Natural killer cell (primary cell): ENCODE results near the gene KYNU. TPM values are rescaled to one million over a fixed set of nuclear protein-coding genes. Genes with fewer than 3 reads are reported as not detected.
"Not testable (repeated sequence)": the region's sequence is repeated elsewhere in the genome, so short reads cannot be mapped to it uniquely, and the experiment has no call there.

Experiments used
- ATAC-seq, 3 donors: fragments of 150-1000 bp in 2 of 3; fragments of 200-7000 bp in 1 of 3; cut with Tn5 transposase; 1 replicate in 1 of 3; 2 replicates in 2 of 3; pipeline ENCODE4 v1.10.0; 2021; ENCODE audit warnings: mild to moderate bottlenecking in 2 of 3, moderate library complexity in 2 of 3
- DNase-seq, 2 donors: peaks; one replicate each; pipeline versions ENCODE4 v3.0.0 to v3.0.0-alpha.2; 2013 to 2021; ENCODE audit warnings: mixed read lengths in 1 of 2
- H3K27ac ChIP-seq: one replicate; pipeline ENCODE4 v1.5.1; 2013; ENCODE audit warnings: mild to moderate bottlenecking, low read length
- H3K27me3 ChIP-seq: one replicate; pipeline ENCODE4 v1.6.1; 2013; ENCODE audit warnings: low read length; ENCODE audit not compliant: control insufficient read depth, insufficient read depth
- H3K36me3 ChIP-seq: one replicate; pipeline ENCODE4 v1.6.1; 2013; ENCODE audit warnings: low read length; ENCODE audit not compliant: control insufficient read depth, insufficient read depth
- H3K4me1 ChIP-seq: one replicate; pipeline ENCODE4 v1.6.1; 2013; ENCODE audit warnings: low read length; ENCODE audit not compliant: control insufficient read depth, insufficient read depth
- H3K4me3 ChIP-seq: one replicate; pipeline ENCODE4 v1.5.1; 2013; ENCODE audit warnings: low read length
- H3K9me3 ChIP-seq: one replicate; pipeline ENCODE4 v1.6.1; 2013; ENCODE audit warnings: low read length; ENCODE audit not compliant: control insufficient read depth, insufficient read depth
- H3K27ac Mint-ChIP-seq, 2 donors: one replicate each; pipeline ENCODE4 v1.8.0; 2022; ENCODE audit warnings: mild to moderate bottlenecking in 2 of 2, mixed read lengths in 2 of 2, moderate library complexity in 1 of 2
- H3K27me3 Mint-ChIP-seq, 2 donors: one replicate each; pipeline ENCODE4 v1.8.0; 2022; ENCODE audit warnings: low read depth in 2 of 2, mixed read lengths in 2 of 2
- H3K36me3 Mint-ChIP-seq: one replicate; pipeline ENCODE4 v1.8.0; 2022; ENCODE audit warnings: mixed read lengths
- H3K4me1 Mint-ChIP-seq, 2 donors: one replicate each; pipeline ENCODE4 v1.8.0; 2022; ENCODE audit warnings: mixed read lengths in 2 of 2
- H3K4me3 Mint-ChIP-seq: one replicate; pipeline ENCODE4 v1.8.0; 2022; ENCODE audit warnings: mild to moderate bottlenecking, moderate library complexity, mixed read lengths
- H3K9me3 Mint-ChIP-seq, 2 donors: one replicate each; pipeline ENCODE4 v1.8.0; 2022; ENCODE audit warnings: mixed read lengths in 2 of 2
- CTCF ChIP-seq: fragments of 200-600 bp; IDR thresholded peaks from one replicate; pipeline ENCODE4 v1.8.0; 2022; ENCODE audit warnings: antibody characterized with exemption
- WGBS: methylation state at CpG from one replicate; pipeline ENCODE4 v1.1.7; 2013; ENCODE audit warnings: missing lambda C conversion rate; ENCODE audit not compliant: insufficient coverage; 5-methylcytosine and 5-hydroxymethylcytosine counted together
- intact Hi-C: fragments of 100-400 bp; cut with micrococcal nuclease; formaldehyde crosslinking; loops from one replicate; pipeline ENCODE4 v1.14.2; 2022
- total RNA-seq, 4 donors: library from RNA; stranded (reverse); fragments of 120-200 nt in 1 of 4; gene quantifications; one replicate each; pipeline versions ENCODE4 v1.2.3 to v1.2.4, GENCODE V29; 2013 to 2022

The KYNU gene
- total RNA-seq, 3 donors from 2014 or later (not counting 1 experiment from before 2014, with no cell fraction given) = 0.82 to 3.6 (median 3.3) TPM

GRCh38 chr2:142897807-142898206, 20.3 kb downstream of the KYNU start:
- no peaks in the 10 kb centered on the region for H3K4me1 ChIP-seq
- 14% methylated on average over 1 of the region's 1 CpG for WGBS
- no peak overlapping the region for H3K4me3 Mint-ChIP-seq
- no peaks in the 10 kb centered on the region for H3K27me3 Mint-ChIP-seq
- peaks cover 0 to 4% of the 10 kb centered on the region in 2 donors for H3K4me1 Mint-ChIP-seq
- intact Hi-C loops = no loop called here
- no peaks in the 10 kb centered on the region for H3K9me3 ChIP-seq
- DNase-seq = no peak
- no peaks in the 10 kb centered on the region for H3K36me3 Mint-ChIP-seq
- TF ChIP-seq CTCF = no peak
- no peak overlapping the region for H3K27ac Mint-ChIP-seq
- no peak overlapping the region for H3K4me3 ChIP-seq
- no peaks in the 10 kb centered on the region for H3K36me3 ChIP-seq
- H3K27ac ChIP-seq = no peak overlapping the region
- no peaks in the 10 kb centered on the region for H3K27me3 ChIP-seq
- H3K9me3 Mint-ChIP-seq = no peaks in the 10 kb centered on the region
- ATAC-seq = no peak

- WGBS = 92% methylated on average over 4 of the region's 4 CpGs
- H3K36me3 ChIP-seq, intact Hi-C loops: not testable (repeated sequence)
These were observed 22.9 kb downstream of the KYNU start for GRCh38 chr2:142900327-142900726.

GRCh38 chr2:142901780-142902179, 24.3 kb downstream of the KYNU start:
- Histone ChIP-seq H3K27me3 (no peaks in the 10 kb centered on the region), H3K36me3 (no peaks in the 10 kb centered on the region), H3K4me1 (no peaks in the 10 kb centered on the region), H3K9me3 (no peaks in the 10 kb centered on the region), H3K27ac (no peak overlapping the region), H3K4me3 (no peak overlapping the region)
- 92% methylated on average over 5 of the region's 6 CpGs for WGBS
- Mint-ChIP-seq H3K27me3 (no peaks in the 10 kb centered on the region), H3K27ac (no peak overlapping the region), H3K36me3 (no peaks in the 10 kb centered on the region), H3K9me3 (no peaks in the 10 kb centered on the region), H3K4me3 (no peak overlapping the region), H3K4me1 (peaks cover 0 to 4% of the 10 kb centered on the region in 2 donors)
- intact Hi-C loops = no loop called here
- ATAC-seq (no peak), DNase-seq (no peak)
- TF ChIP-seq CTCF = no peak

More at GRCh38 chr2:142900327-142900726, 22.9 kb downstream of the KYNU start:
- ATAC-seq, H3K27ac Mint-ChIP-seq, H3K27me3 Mint-ChIP-seq, H3K27ac ChIP-seq, H3K4me3 Mint-ChIP-seq, DNase-seq, H3K9me3 Mint-ChIP-seq, H3K27me3 ChIP-seq, H3K36me3 Mint-ChIP-seq, H3K9me3 ChIP-seq, H3K4me1 ChIP-seq, H3K4me1 Mint-ChIP-seq, H3K4me3 ChIP-seq: not testable (repeated sequence)

GRCh38 chr2:142903726-142904125, 26.3 kb downstream of the KYNU start:
- intact Hi-C loops, H3K4me3 Mint-ChIP-seq, H3K36me3 ChIP-seq, H3K4me3 ChIP-seq, H3K9me3 ChIP-seq, H3K36me3 Mint-ChIP-seq, H3K9me3 Mint-ChIP-seq, H3K4me1 ChIP-seq, H3K27ac Mint-ChIP-seq, DNase-seq, H3K27me3 Mint-ChIP-seq, H3K4me1 Mint-ChIP-seq, H3K27ac ChIP-seq, H3K27me3 ChIP-seq, ATAC-seq: not testable (repeated sequence)
- WGBS = 94% methylated on average over 6 of the region's 7 CpGs

GRCh38 chr2:142907653-142908052, 30.2 kb downstream of the KYNU start:
- WGBS = 92% methylated on average over 2 of the region's 2 CpGs
- Mint-ChIP-seq H3K27me3 (no peaks in the 10 kb centered on the region), H3K4me3 (no peak overlapping the region), H3K27ac (no peak overlapping the region), H3K9me3 (no peaks in the 10 kb centered on the region), H3K36me3 (no peaks in the 10 kb centered on the region), H3K4me1 (no peaks in the 10 kb centered on the region)
- Histone ChIP-seq H3K36me3 (no peaks in the 10 kb centered on the region), H3K4me3 (no peak overlapping the region), H3K4me1 (no peaks in the 10 kb centered on the region), H3K9me3 (no peaks in the 10 kb centered on the region), H3K27me3 (no peaks in the 10 kb centered on the region), H3K27ac (no peak overlapping the region)
- ATAC-seq (no peak), DNase-seq (no peak)
- intact Hi-C loops = no loop called here
- no peak for TF ChIP-seq CTCF
